Adrenal gland (tissue), 12 donors: ENCODE data around the gene UBXN11. TPM values are rescaled to one million over a fixed set of nuclear protein-coding genes. Genes with fewer than 3 reads are reported as not detected.

Experiments used
- DNase-seq, 7 donors: peaks; one replicate each; pipeline ENCODE4 v3.0.0-alpha.2; 2019 to 2020
- H3K27ac ChIP-seq, 5 donors: fragments of 200-600 bp; sonication (generic) in 4 of 5; 1 replicate in 3 of 5; 2 replicates in 2 of 5; pipeline versions ENCODE4 v1.5.1 to v1.8.0; 2016 to 2020; ENCODE audit warnings: mild to moderate bottlenecking in 1 of 5
- H3K27me3 ChIP-seq: fragments of 200-600 bp; 2 replicates; pipeline ENCODE4 v1.8.0; 2021
- H3K36me3 ChIP-seq, 2 donors: fragments of 200-600 bp; replicated peaks in 1 of 2; 1 replicate in 1 of 2; 2 replicates in 1 of 2; pipeline versions ENCODE4 v1.5.1 to v1.8.0; 2018 to 2022
- H3K4me1 ChIP-seq, 2 donors: fragments of 200-600 bp; replicated peaks in 1 of 2; 1 replicate in 1 of 2; 2 replicates in 1 of 2; pipeline versions ENCODE4 v1.5.1 to v1.8.0; 2018 to 2021
- H3K4me3 ChIP-seq, 4 donors: fragments of 200-600 bp; sonication (generic) in 3 of 4; one replicate each; pipeline ENCODE4 v1.5.1; 2016 to 2018
- H3K9me3 ChIP-seq, 3 donors: fragments of 200-600 bp; sonication (generic) in 1 of 3; replicated peaks in 1 of 3; 1 replicate in 2 of 3; 2 replicates in 1 of 3; pipeline versions ENCODE4 v1.5.1 to v1.8.0; 2016 to 2021
- CTCF ChIP-seq, 6 experiments: fragments of 450-650 bp in 4 of 6; fragments of 200-600 bp in 2 of 6; sonication (generic) in 1 of 6; IDR thresholded peaks; 1 replicate in 5 of 6; 2 replicates in 1 of 6; pipeline versions ENCODE4 v1.5.1 to v1.8.0; 2016 to 2021; ENCODE audit warnings: antibody characterized with exemption in 6 of 6, mild to moderate bottlenecking in 2 of 6, moderate library complexity in 1 of 6
- POLR2A ChIP-seq, 2 donors: fragments of 450-650 bp; IDR thresholded peaks; one replicate each; pipeline ENCODE4 v1.6.1; 2017; ENCODE audit warnings: antibody characterized with exemption in 2 of 2, mild to moderate bottlenecking in 2 of 2, moderate library complexity in 1 of 2
- WGBS, 4 donors: extraction: QIAGEN DNeasy Blood & Tissue Kit in 2 of 4; methylation state at CpG; one replicate each; pipeline versions ENCODE4 v1.1.5 to v1.1.7; 2013 to 2017; 5-methylcytosine and 5-hydroxymethylcytosine counted together
- intact Hi-C, 2 donors: fragments of 100-400 bp; cut with DNase I; formaldehyde crosslinking; loops; one replicate each; pipeline versions ENCODE4 v1.14.1 to v1.15.0; 2022 to 2023
- polyA plus RNA-seq, 3 donors: library from polyadenylated mRNA; stranded (reverse); fragments of 200-250 nt in 2 of 3; fragments of 350-450 nt in 1 of 3; fragmentation: Illumina TruSeq in 1 of 3; extraction: RNeasy Lipid Tissue Mini Kit (QIAGEN cat#74804) in 1 of 3; gene quantifications; one replicate each; pipeline ENCODE4 v1.2.3, GENCODE V29; 2013 to 2014
- total RNA-seq, 9 donors: library from RNA; depleted of rRNA in 4 of 9; stranded (reverse); fragments of >200 nt in 4 of 9; fragments of 120-200 nt in 1 of 9; fragmentation: NEBNext Ultra II Directional in 1 of 9; extraction: Animal tissue kit (Norgen Biotek cat#: 25700) in 1 of 9; gene quantifications; one replicate each; pipeline versions ENCODE4 v1.1.0 to v1.2.4, GENCODE V29; 2013 to 2023
- donor health status: healthy with polysubstance abuse.
- donor health status: Bipolar disorder and iron deficiency.
- donor health status: DM: yes; HTN: yes; CAD: no.
- donor health status: DM: no; HTN: no; CAD: no.
- donor health status: DM: no; HTN: no; CAD: no.
- donor health status: DM: yes; HTN: yes; CAD: no.

UBXN11 gene
- total and polyA plus RNA-seq, 12 donors, result 5.3 to 154 (median 13.7) TPM

- DNase-seq, result no peak
- WGBS, 4 donors, result 36 to 48% (median 45%) methylated on average over 6 of the region's 6 CpGs
- Histone ChIP-seq H3K27me3 (no peaks in the 10 kb centered on the region), H3K36me3 (no peaks in the 10 kb centered on the region), H3K9me3 (no peaks in the 10 kb centered on the region), H3K27ac (peak overlapping the region in 1 of 5 donors; percentile 63), H3K4me3 (no peak overlapping the region), H3K4me1 (peaks cover 4 to 9% of the 10 kb centered on the region in 2 donors)
- intact Hi-C loops, result no loop called here
- TF ChIP-seq CTCF (IDR thresholded peaks at IDR 0.05) (no peak), POLR2A (IDR thresholded peaks at IDR 0.05) (no peak)
Observed at GRCh38 chr1:26307363-26307781, 936 bp upstream of the UBXN11 start.

GRCh38 chr1:26305667-26306289, 658 bp downstream of the UBXN11 start:
- Histone ChIP-seq H3K4me1 (peaks cover 4 to 9% of the 10 kb centered on the region in 2 donors), H3K27ac (peak overlapping the region in 2 of 5 donors; percentile 50 to 63), H3K36me3 (no peaks in the 10 kb centered on the region), H3K27me3 (no peaks in the 10 kb centered on the region), H3K4me3 (peak overlapping the region; percentile 9 to 75 (median 46)), H3K9me3 (no peaks in the 10 kb centered on the region)
- 26 to 38% (median 30%) methylated on average over 8 of the region's 8 CpGs for WGBS, 4 donors
- no peak for TF ChIP-seq POLR2A (IDR thresholded peaks at IDR 0.05)
- TF ChIP-seq CTCF (IDR thresholded peaks at IDR 0.05), result no peak
- no peak for DNase-seq
- intact Hi-C loops, result no loop called here

GRCh38 chr1:26302733-26303405, 3.6 kb downstream of the UBXN11 start:
- no peaks in the 10 kb centered on the region for H3K27me3 ChIP-seq
- H3K9me3 ChIP-seq, result no peaks in the 10 kb centered on the region
- no peaks in the 10 kb centered on the region for H3K36me3 ChIP-seq
- no peak overlapping the region for H3K4me3 ChIP-seq
- WGBS, 4 donors, result 66 to 80% (median 75%) methylated on average over 5 to 8 of the region's 8 CpGs
- peaks cover 4 to 9% of the 10 kb centered on the region in 2 donors for H3K4me1 ChIP-seq
- no peak for DNase-seq
- no peak overlapping the region for H3K27ac ChIP-seq
- TF ChIP-seq POLR2A (IDR thresholded peaks at IDR 0.05) (no peak), CTCF (IDR thresholded peaks at IDR 0.05) (no peak)
- intact Hi-C loops, result no loop called here

GRCh38 chr1:26300578-26301275, 5.7 kb downstream of the UBXN11 start:
- intact Hi-C loops, result no loop called here
- WGBS, 4 donors, result 88 to 96% (median 91%) methylated on average over 6 to 11 of the region's 11 CpGs
- DNase-seq, result no peak
- Histone ChIP-seq H3K27ac (no peak overlapping the region), H3K36me3 (no peaks in the 10 kb centered on the region), H3K9me3 (no peaks in the 10 kb centered on the region), H3K4me1 (peaks cover 2 to 3% of the 10 kb centered on the region in 2 donors), H3K4me3 (no peak overlapping the region), H3K27me3 (no peaks in the 10 kb centered on the region)
- no peak for TF ChIP-seq CTCF (IDR thresholded peaks at IDR 0.05)
- TF ChIP-seq POLR2A (IDR thresholded peaks at IDR 0.05), result no peak
